Gastroesophageal sphincter (tissue), 4 donors: ENCODE measurements around the gene ACOX1. TPM values are rescaled to one million over a fixed set of nuclear protein-coding genes. Genes with fewer than 3 reads are reported as not detected.

Experiments
- ATAC-seq: fragments of 150-250 bp; one replicate; pipeline ENCODE4 v1.9.1; 2016; ENCODE audit warnings: mild to moderate bottlenecking, moderate library complexity
- H3K27ac ChIP-seq, 4 donors: fragments of 200-600 bp; sonication (generic) in 3 of 4; 1 replicate in 3 of 4; 2 replicates in 1 of 4; pipeline ENCODE4 v1.5.1; 2016 to 2019
- H3K27me3 ChIP-seq: fragments of 200-600 bp; sonication (generic); one replicate; pipeline ENCODE4 v1.5.1; 2019
- H3K36me3 ChIP-seq, 2 donors: fragments of 200-600 bp; sonication (generic); one replicate each; pipeline ENCODE4 v1.5.1; 2019; ENCODE audit warnings: control low read depth in 1 of 2
- H3K4me1 ChIP-seq, 3 donors: fragments of 200-600 bp; sonication (generic); 1 replicate in 2 of 3; 2 replicates in 1 of 3; pipeline ENCODE4 v1.5.1; 2016 to 2019; ENCODE audit warnings: control low read depth in 2 of 3
- H3K4me3 ChIP-seq, 2 donors: fragments of 200-600 bp; sonication (generic); one replicate each; pipeline ENCODE4 v1.5.1; 2019; ENCODE audit warnings: mild to moderate bottlenecking in 1 of 2, moderate library complexity in 1 of 2
- H3K9me3 ChIP-seq, 3 donors: fragments of 200-600 bp; sonication (generic); one replicate each; pipeline ENCODE4 v1.5.1; 2017 to 2019; ENCODE audit warnings: control low read depth in 2 of 3
- EP300 ChIP-seq: sonication (generic); formaldehyde crosslinking; IDR thresholded peaks from one replicate; pipeline ENCODE4 v1.6.1; 2017; ENCODE audit warnings: antibody characterized with exemption, mild to moderate bottlenecking
- POLR2A ChIP-seq, 2 donors: fragments of 450-650 bp; IDR thresholded peaks; one replicate each; pipeline ENCODE4 v1.6.1; 2017; ENCODE audit warnings: antibody characterized with exemption in 2 of 2, mild to moderate bottlenecking in 2 of 2, moderate library complexity in 1 of 2
- POLR2AphosphoS5 ChIP-seq: sonication (generic); formaldehyde crosslinking; IDR thresholded peaks from one replicate; pipeline ENCODE4 v1.6.1; 2017; ENCODE audit warnings: antibody characterized with exemption
- WGBS, 2 donors: methylation state at CpG; one replicate each; pipeline ENCODE4 v1.1.5; 2018; ENCODE audit warnings: low coverage in 1 of 2; 5-methylcytosine and 5-hydroxymethylcytosine counted together
- total RNA-seq, 4 donors: library from RNA; depleted of rRNA; stranded (reverse); fragments of >200 nt; gene quantifications; one replicate each; pipeline ENCODE4 v1.1.0, GENCODE V29; 2016
- TF ChIP-seq, protein P1 (sequence below), 4 experiments: fragments of 200-600 bp in 2 of 4; fragments of 450-650 bp in 2 of 4; sonication (generic) in 1 of 4; IDR thresholded peaks; one replicate each; pipeline ENCODE4 v1.5.1; 2017 to 2019; ENCODE audit warnings: antibody characterized with exemption in 4 of 4, mild to moderate bottlenecking in 2 of 4, moderate library complexity in 2 of 4

The ACOX1 gene
- total RNA-seq, 4 donors from 2014 or later, result 45.9 to 63.4 (median 54.2) TPM

DNA sequence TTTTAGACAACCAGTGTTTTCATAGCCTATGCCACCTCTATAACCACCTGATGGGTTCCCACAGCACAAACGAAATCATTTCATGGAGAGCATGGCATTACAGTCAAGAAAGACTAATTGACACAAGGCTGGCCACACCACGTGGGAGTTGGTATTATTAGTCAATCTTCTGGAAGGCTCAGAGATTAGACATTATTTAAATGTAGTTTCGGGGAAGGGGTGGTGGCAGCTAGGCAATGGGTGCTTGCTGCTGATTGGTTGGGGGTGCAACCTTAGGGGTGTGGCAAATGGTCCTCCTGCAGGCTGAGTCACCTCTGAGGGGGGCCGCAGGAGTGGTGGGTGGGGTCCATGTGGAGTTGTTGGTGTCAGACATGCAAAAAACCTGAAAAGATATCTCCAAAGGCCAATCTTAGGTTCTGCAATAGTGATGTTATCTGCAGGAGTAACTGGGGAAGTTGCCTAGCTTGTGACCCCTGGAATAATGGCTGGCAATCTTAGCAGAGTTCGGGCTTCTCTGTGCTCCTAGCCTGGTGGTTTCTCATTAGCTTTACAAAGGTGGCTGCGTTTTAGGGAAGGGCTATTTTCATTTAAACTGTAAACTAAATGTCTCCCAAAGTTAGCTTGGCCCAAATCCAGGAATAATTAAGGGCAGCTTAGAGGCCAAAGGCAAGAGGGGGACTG lies 4.7 kb upstream of the ACOX1 start:
- WGBS, 2 donors, result 45 to 79% methylated on average over 2 to 4 of the region's 6 CpGs
- Histone ChIP-seq H3K36me3 (no peaks in the 10 kb centered on the region), H3K4me3 (no peak overlapping the region), H3K4me1 (peaks cover 0 to 19% (median 3%) of the 10 kb centered on the region in 3 donors), H3K9me3 (no peaks in the 10 kb centered on the region), H3K27ac (no peak overlapping the region), H3K27me3 (no peaks in the 10 kb centered on the region)
- no peak for ATAC-seq
- TF ChIP-seq POLR2A (IDR thresholded peaks at IDR 0.05), result no peak

DNA sequence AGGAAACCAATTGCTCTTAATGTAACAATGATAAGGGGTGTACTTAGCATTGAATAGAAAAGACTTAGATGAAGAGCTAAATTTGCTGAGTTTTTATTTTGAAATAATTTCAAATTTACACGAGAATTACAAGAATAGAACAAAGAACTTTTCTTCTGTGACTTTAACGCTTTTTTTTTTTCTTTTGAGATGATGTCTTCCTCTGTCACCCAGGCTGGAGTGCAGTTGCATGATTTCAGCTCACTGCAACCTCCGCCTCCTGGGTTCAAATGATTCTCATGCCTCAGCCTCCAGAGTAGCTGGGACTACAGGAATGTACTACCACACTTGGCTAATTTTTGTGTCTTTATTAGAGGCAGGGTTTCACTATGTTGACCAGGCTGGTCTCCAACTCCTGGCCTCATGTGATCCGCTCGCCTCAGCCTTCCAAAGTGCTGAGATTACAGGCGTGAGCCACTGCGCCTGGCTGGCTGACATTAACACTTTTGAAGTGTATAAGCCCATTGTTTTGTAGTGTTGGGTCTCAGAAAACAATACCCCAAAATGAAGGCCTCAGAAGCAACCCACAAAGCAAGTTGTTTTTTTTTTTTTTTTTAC lies 2.2 kb upstream of the ACOX1 start:
- Histone ChIP-seq H3K9me3 (no peaks in the 10 kb centered on the region), H3K4me3 (no peak overlapping the region), H3K27me3 (no peaks in the 10 kb centered on the region), H3K4me1 (peaks cover 0 to 42% (median 14%) of the 10 kb centered on the region in 3 donors), H3K27ac (no peak overlapping the region), H3K36me3 (no peaks in the 10 kb centered on the region)
- no peak for TF ChIP-seq POLR2A (IDR thresholded peaks at IDR 0.05)
- no peak for TF ChIP-seq EP300
- no peak for TF ChIP-seq POLR2AphosphoS5
- TF ChIP-seq, protein P1, sequence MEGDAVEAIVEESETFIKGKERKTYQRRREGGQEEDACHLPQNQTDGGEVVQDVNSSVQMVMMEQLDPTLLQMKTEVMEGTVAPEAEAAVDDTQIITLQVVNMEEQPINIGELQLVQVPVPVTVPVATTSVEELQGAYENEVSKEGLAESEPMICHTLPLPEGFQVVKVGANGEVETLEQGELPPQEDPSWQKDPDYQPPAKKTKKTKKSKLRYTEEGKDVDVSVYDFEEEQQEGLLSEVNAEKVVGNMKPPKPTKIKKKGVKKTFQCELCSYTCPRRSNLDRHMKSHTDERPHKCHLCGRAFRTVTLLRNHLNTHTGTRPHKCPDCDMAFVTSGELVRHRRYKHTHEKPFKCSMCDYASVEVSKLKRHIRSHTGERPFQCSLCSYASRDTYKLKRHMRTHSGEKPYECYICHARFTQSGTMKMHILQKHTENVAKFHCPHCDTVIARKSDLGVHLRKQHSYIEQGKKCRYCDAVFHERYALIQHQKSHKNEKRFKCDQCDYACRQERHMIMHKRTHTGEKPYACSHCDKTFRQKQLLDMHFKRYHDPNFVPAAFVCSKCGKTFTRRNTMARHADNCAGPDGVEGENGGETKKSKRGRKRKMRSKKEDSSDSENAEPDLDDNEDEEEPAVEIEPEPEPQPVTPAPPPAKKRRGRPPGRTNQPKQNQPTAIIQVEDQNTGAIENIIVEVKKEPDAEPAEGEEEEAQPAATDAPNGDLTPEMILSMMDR (IDR thresholded peaks at IDR 0.05), result no peak
- no peak for ATAC-seq
- 68 to 85% methylated on average over 2 to 7 of the region's 7 CpGs for WGBS, 2 donors

DNA sequence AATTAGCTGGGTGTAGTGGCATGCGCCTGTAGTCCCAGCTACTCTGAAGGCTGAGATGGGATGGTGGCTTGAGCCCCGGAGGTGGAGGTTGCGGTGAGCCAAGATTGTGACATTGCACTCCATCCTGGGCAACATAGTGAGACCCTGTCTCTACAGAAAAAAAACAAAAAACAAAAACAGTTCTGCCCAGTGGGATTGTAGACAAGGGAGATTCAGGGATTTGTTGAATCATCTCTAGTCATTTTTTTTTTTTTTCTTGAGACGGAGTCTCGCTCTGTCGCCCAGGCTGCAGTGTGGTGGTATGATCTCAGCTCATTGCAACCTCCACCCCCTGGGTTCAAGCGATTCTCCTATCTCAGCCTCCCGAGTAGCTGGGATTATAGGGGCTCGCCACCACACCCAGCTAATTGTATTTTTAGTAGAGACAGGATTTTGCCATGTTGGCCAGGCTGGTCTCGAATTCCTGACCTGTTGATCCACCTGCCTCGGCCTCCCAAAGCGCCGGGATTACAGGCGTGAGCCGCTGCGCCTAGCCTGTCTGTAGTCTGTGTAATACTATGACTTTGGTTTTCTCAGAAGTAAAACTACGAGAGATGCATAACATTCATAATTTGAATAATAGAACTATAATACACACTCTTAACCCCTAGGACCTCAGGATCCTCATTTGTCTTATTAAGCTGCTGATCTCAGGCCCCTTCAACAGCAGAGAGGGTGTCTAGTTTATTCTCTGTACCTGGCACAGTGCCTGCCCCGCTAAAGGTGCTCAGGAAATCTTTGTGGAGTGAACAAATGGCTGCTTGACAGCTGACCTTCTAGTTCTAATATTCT lies 1.4 kb upstream of the ACOX1 start:
- Histone ChIP-seq H3K27me3 (no peaks in the 10 kb centered on the region), H3K27ac (peak overlapping the region; percentile 91 to 99 (median 98)), H3K4me1 (peaks cover 0 to 49% (median 14%) of the 10 kb centered on the region in 3 donors), H3K36me3 (no peaks in the 10 kb centered on the region), H3K4me3 (peak overlapping the region; percentile 72 to 89), H3K9me3 (no peaks in the 10 kb centered on the region)
- no peak for ATAC-seq
- TF ChIP-seq POLR2AphosphoS5 (no peak), EP300 (no peak), POLR2A (IDR thresholded peaks at IDR 0.05) (no peak)
- TF ChIP-seq, protein P1 (IDR thresholded peaks at IDR 0.05), result no peak
- WGBS, 2 donors, result 81 to 93% methylated on average over 9 to 14 of the region's 18 CpGs

DNA sequence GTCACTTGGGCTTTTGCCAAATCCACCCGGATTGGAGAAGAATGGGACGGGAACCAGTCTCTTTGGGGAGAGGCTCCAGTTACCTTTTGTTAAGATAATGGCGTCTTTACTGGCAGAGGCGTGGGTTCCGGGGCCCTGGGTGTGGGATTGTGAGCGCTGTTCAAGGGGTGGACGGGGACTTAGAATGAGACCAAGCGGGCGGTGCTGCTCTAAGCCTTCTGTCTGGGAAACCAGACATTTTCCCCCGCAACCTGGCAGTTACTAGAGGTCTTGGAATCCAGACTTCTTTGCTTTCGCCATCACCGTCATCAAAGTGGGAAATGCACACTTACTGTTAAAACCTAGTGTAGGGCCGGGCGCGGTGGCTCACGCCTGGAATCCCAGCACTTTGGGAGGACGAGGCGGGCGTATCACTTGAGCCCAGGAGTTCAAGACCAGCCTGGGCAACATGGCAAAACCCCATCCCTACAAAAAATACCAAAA lies 780 bp upstream of the ACOX1 start:
- H3K36me3 ChIP-seq, result no peaks in the 10 kb centered on the region
- 0 to 3% methylated on average over 4 to 11 of the region's 19 CpGs for WGBS, 2 donors
- TF ChIP-seq, protein P1 (IDR thresholded peaks at IDR 0.05), result no peak
- no peak for TF ChIP-seq POLR2A (IDR thresholded peaks at IDR 0.05)
- TF ChIP-seq EP300, result no peak
- TF ChIP-seq POLR2AphosphoS5, result no peak
- H3K27me3 ChIP-seq, result no peaks in the 10 kb centered on the region
- peak overlapping the region; percentile 91 to 99 (median 98) for H3K27ac ChIP-seq
- peaks cover 0 to 52% (median 14%) of the 10 kb centered on the region in 3 donors for H3K4me1 ChIP-seq
- H3K9me3 ChIP-seq, result no peaks in the 10 kb centered on the region
- ATAC-seq, result peak; percentile 35
- H3K4me3 ChIP-seq, result peak overlapping the region; percentile 72 to 89

DNA sequence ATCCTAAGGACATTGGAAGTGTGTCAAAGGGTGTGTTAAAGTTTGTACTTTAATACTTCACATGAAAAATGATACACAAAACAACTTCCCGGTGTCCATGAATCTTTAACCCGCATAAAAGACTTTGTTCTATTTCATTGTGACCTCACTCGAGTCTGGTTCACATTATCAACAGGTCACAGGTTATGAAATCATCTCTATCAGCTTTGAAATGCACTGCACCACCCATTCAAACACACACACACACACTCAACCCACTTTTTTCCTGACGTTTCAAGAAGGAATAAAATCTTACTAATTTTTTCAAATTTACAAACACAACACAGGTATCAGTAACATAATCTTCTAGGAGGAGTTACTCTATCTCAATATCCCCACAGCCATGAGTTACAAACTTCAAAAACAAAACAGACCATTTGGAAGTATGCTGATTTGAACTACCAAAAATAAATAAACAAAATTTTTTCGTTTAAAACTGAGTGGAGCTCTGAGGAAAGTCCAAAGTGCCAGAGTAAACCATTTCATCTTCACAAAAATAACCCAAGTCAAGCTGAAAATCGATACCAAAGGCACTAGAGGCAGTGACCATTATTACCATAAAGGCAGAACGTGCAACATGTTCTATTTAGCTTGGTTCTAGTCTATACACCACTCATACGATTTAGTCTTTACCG lies 2.7 kb downstream of the ACOX1 start:
- 49 to 51% methylated on average over 9 of the region's 9 CpGs for WGBS, 2 donors
- H3K4me3 ChIP-seq, result peak overlapping the region in 1 of 2 donors; percentile 4

More for the DNA sequence above, 2.7 kb downstream of the ACOX1 start:
- H3K27me3 ChIP-seq, result no peaks in the 10 kb centered on the region
- TF ChIP-seq POLR2A (IDR thresholded peaks at IDR 0.05) (no peak), EP300 (no peak), POLR2AphosphoS5 (no peak)
- TF ChIP-seq, protein P1 (IDR thresholded peaks at IDR 0.05), result no peak
- no peaks in the 10 kb centered on the region for H3K9me3 ChIP-seq
- H3K4me1 ChIP-seq, result peaks cover 0 to 48% (median 14%) of the 10 kb centered on the region in 3 donors
- peaks cover 0 to 28% of the 10 kb centered on the region in 2 donors for H3K36me3 ChIP-seq
- H3K27ac ChIP-seq, result no peak overlapping the region
- no peak for ATAC-seq
